HG03097 (cell line): Measurements from ENCODE around the gene DSCAML1.

Source experiments
- ATAC-seq: cut with Tn5 transposase; IDR thresholded peaks from one replicate; pipeline ENCODE4 v1.9.1; 2021; ENCODE audit not compliant: unreplicated experiment, low FRiP score

Gene DSCAML1

GRCh38 chr11:117702946-117703598, 93.9 kb downstream of the DSCAML1 start:
- no peak for ATAC-seq

DNA sequence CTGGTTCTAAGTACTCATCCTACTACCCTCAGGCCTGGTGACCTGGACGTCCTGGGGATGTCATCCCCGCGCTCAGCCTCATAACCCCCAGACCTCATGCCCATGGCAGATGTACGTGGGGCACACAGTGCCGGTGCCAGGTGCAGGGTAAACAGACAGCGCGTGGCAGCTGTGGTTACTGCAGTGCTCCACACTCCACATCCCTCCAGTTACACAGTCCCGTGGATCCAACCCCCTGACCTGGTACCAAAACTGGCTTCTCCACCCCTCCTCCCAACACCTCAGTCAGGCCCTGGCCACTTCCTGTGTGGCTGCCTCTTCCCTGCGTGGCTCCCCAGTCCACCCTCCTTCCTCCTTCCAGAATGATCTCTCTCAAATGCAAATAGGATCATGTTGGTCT, 95.2 kb downstream of the DSCAML1 start:
- no peak for ATAC-seq

- no peak for ATAC-seq
Observed at GRCh38 chr11:117700551-117700950, 96.5 kb downstream of the DSCAML1 start.

DNA sequence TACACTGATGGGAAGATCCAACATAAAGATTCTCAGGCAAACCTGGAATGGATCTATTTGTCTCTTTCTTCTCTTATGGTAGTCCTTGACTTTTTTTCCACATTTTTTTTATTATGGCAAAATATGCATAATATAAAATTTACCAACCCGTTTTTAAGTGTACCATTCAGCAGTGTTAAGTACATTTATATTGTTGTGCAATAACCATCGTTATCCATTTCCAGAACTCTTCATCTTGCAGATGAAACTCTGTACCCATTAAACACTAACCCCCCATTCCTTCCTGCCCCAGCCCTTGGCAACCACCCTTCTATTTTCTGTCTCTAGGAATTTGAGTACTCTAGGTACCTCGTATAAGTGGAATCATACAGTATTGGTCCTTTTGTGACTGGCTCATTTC, 99.7 kb downstream of the DSCAML1 start:
- ATAC-seq: no peak

DNA sequence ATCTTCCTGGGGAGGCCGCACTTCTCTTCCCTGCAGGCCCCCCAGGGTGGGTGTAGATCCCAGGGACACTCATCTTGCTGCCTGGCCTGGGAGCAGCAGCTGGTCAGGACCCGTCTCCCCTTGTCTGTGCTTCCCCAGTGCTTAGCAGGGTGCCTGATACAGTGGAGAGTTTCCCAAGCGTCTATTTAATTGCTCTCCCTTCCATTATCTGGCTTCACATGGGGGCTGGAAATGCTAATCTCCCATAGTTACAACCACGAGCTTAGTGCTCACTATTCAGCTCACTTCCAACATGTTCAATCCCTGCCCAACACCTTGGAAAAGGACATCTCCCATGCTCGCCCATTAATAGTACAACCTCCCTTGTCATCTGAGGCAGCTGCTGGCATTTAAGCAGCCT, 100.5 kb downstream of the DSCAML1 start:
- ATAC-seq: no peak

DNA sequence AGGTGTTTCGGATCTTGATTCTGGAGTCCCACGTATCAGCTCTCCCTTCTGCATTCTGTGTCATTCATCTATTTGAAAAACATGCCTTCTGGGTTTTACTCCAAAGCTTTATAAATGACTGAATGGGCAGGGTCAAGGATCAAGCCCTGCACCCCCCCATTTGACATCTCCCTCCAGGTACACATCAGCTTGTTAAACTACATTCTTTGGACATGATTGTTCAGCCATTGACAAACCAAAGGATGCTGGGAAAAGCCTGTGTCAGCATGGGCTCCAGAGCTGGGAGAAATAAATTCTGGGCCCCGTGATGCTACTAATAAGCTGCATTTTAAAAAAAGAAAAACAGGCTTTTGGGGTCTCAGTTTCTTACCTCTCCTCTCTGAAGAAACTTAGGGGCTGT, 103.7 kb downstream of the DSCAML1 start:
- no peak for ATAC-seq

- no peak for ATAC-seq
Observed at GRCh38 chr11:117691516-117691915, 105.5 kb downstream of the DSCAML1 start.

GRCh38 chr11:117691218-117691514, 105.8 kb downstream of the DSCAML1 start:
- ATAC-seq: no peak

DNA sequence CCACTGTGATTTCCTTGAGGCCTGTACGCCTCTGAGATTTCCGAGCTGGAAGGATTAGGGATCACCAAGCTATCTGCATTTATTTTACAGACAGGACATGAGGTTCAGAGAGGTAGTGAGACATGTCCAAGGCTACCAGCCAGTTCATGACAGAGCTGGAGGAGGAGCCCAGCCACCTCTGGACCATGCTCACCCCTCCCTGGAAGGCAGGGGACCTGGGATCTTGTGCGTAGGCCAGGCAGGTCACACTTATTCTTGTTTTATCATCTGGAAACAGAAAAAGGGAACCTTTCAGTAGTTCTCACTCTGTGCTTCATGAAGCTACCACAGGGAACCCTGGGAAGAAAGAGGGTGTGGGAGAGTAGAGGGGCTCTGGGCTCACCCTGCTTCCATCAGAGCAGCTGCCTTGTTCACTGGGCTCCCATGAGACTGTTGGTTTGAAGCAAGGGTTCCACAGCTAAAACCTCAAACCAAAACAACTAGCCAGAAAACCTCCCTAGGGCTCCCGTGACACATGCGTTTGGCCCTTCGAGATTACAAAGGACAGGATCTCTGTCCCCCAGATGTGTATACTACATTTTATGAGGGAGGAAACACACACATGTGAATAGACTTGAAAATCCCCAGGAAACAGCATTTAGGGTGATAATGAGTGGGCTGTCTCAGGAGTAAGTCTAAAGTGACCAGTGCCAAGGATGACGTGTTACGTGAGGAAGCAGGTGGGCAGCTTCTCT, 106.4 kb downstream of the DSCAML1 start:
- no peak for ATAC-seq

DNA sequence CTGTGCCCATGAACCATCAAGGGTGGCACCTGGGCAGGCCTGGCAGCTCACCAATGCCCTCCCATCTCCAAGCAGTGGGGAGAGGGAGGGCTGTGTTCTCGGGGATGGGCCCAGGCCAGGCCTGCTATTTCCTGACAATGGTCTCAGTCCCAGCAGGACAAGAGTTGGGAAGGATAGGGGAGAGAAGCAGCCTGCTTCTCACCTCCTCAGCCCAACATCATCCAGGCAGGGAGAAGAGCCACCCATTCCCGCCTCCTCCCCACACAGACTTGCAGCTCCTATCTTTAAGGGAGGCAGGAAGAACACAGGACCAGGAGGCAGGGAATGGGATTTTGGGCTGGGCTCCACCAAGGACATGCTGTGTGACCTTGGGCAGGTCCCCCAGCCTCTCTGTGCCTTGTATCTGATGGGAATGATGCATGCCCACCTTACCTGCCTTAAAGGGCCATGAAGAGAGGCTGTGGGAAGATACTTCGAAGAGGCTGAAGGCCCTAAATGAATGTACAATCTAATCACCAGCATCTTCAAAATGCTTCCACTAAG, 108.7 kb downstream of the DSCAML1 start:
- no peak for ATAC-seq

DNA sequence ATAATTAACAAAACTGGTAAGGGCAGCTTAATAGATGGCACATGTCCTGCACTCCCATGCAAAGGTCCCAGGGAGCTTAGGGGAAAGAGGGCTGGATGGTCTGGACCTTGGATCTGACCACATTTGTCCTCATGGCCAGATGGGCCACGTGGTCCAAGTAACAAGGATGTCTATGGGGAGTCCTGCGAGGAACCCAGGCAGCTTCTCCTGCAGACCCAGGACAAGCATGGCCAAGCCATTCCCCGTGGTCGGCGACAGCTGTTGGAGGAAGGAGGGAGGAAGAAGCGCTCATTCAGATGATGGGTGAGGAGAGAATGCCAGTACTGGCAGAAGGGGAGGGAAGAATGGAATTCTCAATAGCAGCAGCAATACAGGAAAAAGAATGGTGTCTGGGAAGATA, 109.2 kb downstream of the DSCAML1 start:
- ATAC-seq: no peak

GRCh38 chr11:117686711-117687110, 110.3 kb downstream of the DSCAML1 start:
- ATAC-seq: no peak

- ATAC-seq: no peak
Observed at GRCh38 chr11:117685566-117685965, 111.5 kb downstream of the DSCAML1 start.

DNA sequence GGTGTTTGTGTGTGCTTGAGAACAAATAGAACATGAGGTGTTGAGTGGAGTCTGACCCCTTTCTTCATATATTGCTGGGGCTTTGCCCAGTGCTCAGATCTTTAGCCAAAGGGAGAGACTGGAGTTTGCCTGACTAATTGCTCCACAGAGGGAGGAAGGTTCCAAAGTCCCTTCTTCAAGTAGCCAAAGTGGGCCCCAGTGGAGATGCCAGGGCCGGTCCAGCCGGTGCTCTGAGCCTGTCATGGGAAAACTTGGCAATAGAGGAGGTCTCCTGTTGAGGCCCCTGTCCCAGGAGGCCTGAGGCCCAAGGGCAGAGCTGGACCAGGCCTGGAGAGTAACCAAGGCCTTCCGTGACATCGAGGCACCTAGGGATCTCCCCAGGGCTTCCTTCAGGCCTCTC, 112.3 kb downstream of the DSCAML1 start:
- ATAC-seq: no peak

DNA sequence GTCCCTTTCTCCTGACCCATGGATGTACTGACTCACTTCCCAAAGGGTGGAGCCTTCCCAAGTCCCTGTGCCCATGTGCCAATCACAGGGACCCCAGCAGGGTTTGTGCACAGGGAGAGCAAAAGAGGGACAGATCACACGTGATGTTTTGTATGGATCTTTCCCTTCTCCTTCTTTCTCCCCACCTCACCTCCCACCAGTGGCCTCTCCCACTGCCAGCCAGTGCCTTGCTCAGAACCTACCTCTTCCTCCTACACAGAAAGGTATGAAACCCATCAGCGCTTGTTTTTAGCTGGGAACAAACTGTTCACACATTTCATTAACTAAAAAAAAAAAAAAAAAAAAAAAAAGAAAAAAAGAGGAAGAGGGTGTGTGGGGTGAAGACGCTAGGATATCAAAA, 112.9 kb downstream of the DSCAML1 start:
- no peak for ATAC-seq

- no peak for ATAC-seq
Observed at GRCh38 chr11:117681438-117681837, 115.6 kb downstream of the DSCAML1 start.

DNA sequence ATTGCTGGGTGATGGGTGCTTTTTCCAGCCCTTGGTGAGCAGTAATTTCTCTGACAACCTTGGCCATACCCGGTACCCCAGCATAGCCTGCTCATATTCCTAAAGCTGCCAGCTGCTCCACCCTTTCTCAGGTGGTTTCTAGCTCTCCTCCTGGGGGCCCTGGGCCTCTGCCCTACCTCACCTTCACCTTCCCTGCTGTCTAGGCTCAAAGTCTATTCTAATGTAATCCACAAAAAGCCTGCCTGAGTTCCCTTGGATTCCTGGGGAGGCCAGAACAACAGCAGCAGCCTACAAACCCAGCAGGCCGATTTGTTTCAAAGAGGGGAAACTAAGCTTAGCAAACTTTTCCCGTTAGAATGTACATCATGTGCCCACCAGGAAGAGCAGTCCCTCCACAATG, 117.6 kb downstream of the DSCAML1 start:
- no peak for ATAC-seq

- ATAC-seq: no peak
Observed at GRCh38 chr11:117678658-117679406, 118.2 kb downstream of the DSCAML1 start.

DNA sequence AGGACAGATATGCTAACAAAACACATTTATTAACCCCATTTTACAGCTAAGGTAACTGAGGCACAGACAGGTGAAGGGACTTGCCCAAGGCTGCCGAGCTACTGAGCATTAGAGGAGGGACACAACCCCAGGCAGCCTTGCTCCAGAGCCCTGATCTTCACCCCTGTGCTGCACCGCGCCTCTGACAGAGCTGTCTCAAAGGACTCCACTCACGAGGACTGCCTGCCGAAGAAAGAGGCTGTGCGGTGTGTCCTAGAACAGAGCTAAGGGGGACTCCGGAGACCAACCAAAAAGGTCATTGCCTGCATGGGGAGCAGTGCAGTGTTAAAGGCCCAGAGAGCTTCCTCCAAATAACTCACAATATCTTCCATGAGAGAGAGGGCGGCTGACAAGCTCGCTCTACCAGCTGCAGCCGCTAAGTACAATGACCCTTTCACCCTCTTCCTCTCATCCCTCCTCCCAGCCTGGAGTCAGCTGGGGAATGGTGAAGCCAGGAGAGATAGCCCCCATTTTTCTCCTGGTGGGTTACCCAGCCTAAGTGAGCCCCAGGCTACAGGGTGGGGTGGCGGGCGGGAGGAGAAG, 119.2 kb downstream of the DSCAML1 start:
- no peak for ATAC-seq

DNA sequence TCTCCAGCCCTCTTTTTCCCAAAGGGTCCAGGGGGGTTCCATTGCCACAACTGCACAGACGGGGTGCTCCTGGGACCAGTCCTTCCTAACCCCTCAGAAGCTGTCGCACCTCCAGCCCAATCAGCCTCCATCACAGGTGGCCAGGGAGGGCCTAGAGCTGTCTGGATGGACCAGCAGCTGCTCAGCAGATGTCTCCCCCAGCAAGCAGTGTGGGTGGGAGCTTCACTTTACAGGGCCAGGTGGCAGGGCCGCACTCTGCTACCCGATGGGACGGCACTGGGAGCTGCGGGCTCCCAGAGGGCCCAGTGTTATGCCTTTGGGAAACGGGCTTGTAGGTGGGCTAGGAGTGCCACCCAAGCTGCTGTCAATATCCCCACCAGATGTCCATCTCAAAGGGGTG, 120.5 kb downstream of the DSCAML1 start:
- ATAC-seq: no peak

DNA sequence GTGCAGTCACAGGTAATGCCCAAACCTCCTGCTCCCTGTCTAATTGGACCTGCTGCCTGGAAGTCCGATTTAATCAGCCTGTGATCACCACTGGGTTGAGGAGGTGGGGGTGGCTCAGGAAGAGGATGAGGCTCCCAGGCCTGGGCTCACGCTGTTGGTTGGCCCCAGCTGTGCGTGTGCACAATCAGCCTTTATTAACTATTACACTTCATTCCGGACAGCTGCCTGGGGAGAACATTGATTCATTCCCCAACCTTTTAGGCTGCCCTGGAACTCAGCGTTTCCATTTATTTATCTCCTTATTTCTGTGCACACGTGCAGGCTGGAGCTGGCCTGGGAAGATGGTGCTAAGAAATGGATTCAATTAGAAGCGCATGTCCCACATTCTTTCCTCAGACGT, 123.4 kb downstream of the DSCAML1 start:
- no peak for ATAC-seq
